ENCODE data around the gene PITHD1.

- TF ChIP-seq CTCF (conservative IDR thresholded peaks at IDR 0.05 in 1 of 2, IDR thresholded peaks at IDR 0.05 in 1 of 2; ENCODE audit: extremely low read depth in 1 of 2, insufficient read depth in 1 of 2, low read depth in 1 of 2, low read length in 2 of 2), result no peak
- TF ChIP-seq EZH2 (IDR thresholded peaks at IDR 0.05; ENCODE audit: borderline replicate concordance, low read length), result no peak
These were observed 26.4 kb upstream of the PITHD1 start for GRCh38 chr1:23751815-23752200.

All from mammary epithelial cell (primary cell).